K562 (cell line): ENCODE data around the gene LMNTD2. TPM values are rescaled to one million over a fixed set of nuclear protein-coding genes. Genes with fewer than 3 reads are reported as not detected.
A peak's percentile ranks its signal among the peaks of the same experiment; 100 is the strongest.

Experiments
- C11orf30 ChIP-seq: fragments of 450-650 bp; IDR thresholded peaks from 2 replicates; pipeline ENCODE4 v1.6.1; 2016; ENCODE audit warnings: low read depth, mild to moderate bottlenecking
- CEBPB ChIP-seq: fragments of 450-650 bp; IDR thresholded peaks from 2 replicates; pipeline ENCODE4 v1.6.1; 2016; ENCODE audit warnings: missing genetic modification characterization, missing compliant biosample characterization
- CXXC5 ChIP-seq: fragments of 250-450 bp; sonication (Bioruptor Pico); IDR thresholded peaks from 2 replicates; pipeline ENCODE4 v1.8.0; 2022; ENCODE audit warnings: inconsistent platforms, mild to moderate bottlenecking, moderate library complexity
- KAT7 ChIP-seq: sonication (generic); formaldehyde crosslinking; IDR thresholded peaks from 2 replicates; pipeline ENCODE4 v1.8.0; 2022; ENCODE audit warnings: missing genetic modification reagents, mild to moderate bottlenecking, borderline replicate concordance
- MAZ ChIP-seq, 2 experiments: fragments of 450-650 bp in 1 of 2; sonication (generic) in 1 of 2; formaldehyde crosslinking; IDR thresholded peaks in 1 of 2; conservative IDR thresholded peaks in 1 of 2; 2 replicates each; pipeline versions ENCODE4 v1.4.0 to v1.5.0; 2020; ENCODE audit warnings: mild to moderate bottlenecking in 1 of 2, missing genetic modification reagents in 1 of 2
- MYBL2 ChIP-seq, 2 experiments: fragments of 450-650 bp in 1 of 2; sonication (generic) in 1 of 2; formaldehyde crosslinking in 1 of 2; IDR thresholded peaks; 2 replicates each; pipeline versions ENCODE4 v1.6.1 to v1.8.1; 2017 to 2022; ENCODE audit warnings: borderline replicate concordance in 1 of 2, inconsistent platforms in 1 of 2, low read depth in 1 of 2, mild to moderate bottlenecking in 1 of 2, missing genetic modification reagents in 1 of 2, moderate library complexity in 1 of 2
- NFATC3 ChIP-seq: fragments of 450-650 bp; IDR thresholded peaks from 2 replicates; pipeline ENCODE4 v1.6.1; 2017; ENCODE audit warnings: mild to moderate bottlenecking
- PML ChIP-seq: IDR thresholded peaks from 2 replicates; pipeline ENCODE4 v1.6.1; 2012; ENCODE audit warnings: low read length, inconsistent platforms
- POLR2H ChIP-seq: IDR thresholded peaks from 2 replicates; pipeline ENCODE4 v1.6.1; 2016; ENCODE audit warnings: missing genetic modification characterization, low read depth, mild to moderate bottlenecking, control low read depth, missing compliant biosample characterization, moderate library complexity
- PRDM10 ChIP-seq: fragments of 450-650 bp; IDR thresholded peaks from 2 replicates; pipeline ENCODE4 v1.6.1; 2018; ENCODE audit not compliant: partially characterized antibody
- SMAD4 ChIP-seq: fragments of 250-450 bp; sonication (Bioruptor Pico); conservative IDR thresholded peaks from 2 replicates; pipeline ENCODE4 v1.8.0; 2021; ENCODE audit warnings: inconsistent platforms, mild to moderate bottlenecking, moderate library complexity
- ZNF316 ChIP-seq: fragments of 450-650 bp; IDR thresholded peaks from 2 replicates; pipeline ENCODE4 v1.6.1; 2016
- ZNF592 ChIP-seq: fragments of 450-650 bp; IDR thresholded peaks from 2 replicates; pipeline ENCODE4 v1.6.1; 2017; ENCODE audit warnings: antibody characterized with exemption, mild to moderate bottlenecking
- polyA plus RNA-seq, 8 experiments: library from polyadenylated mRNA; depleted of rRNA in 4 of 8; stranded (reverse) in 5 of 8; unstranded in 3 of 8; fragments of >200 nt; fragmentation: Nextera tagmentation in 2 of 8; fragmentation: Illumina TruSeq in 1 of 8; extraction: Ambion mirVana in 2 of 8; extraction: Trizol in 1 of 8; gene quantifications; 2 replicates each; pipeline versions ENCODE4 v1.2.1 to v1.2.3, GENCODE V29; 2011 to 2014; ENCODE audit warnings: inconsistent platforms in 1 of 8, missing spikeins in 1 of 8
- total RNA-seq, 7 experiments: library from RNA; depleted of rRNA in 6 of 7; stranded (reverse); fragments of >200 nt in 6 of 7; fragmentation: Illumina TruSeq in 2 of 7; extraction: Trizol in 2 of 7; gene quantifications; 2 replicates each; pipeline versions ENCODE4 v1.2.1 to v1.2.3, GENCODE V29; 2011 to 2021; ENCODE audit warnings: low replicate concordance in 1 of 7
- TF ChIP-seq, protein P1 (sequence below), 2 experiments: IDR thresholded peaks; 2 replicates each; pipeline ENCODE4 v1.6.1; 2012; ENCODE audit warnings: improper control_type of control experiment in 2 of 2, low read depth in 2 of 2, low read length in 2 of 2, borderline replicate concordance in 1 of 2
- TF ChIP-seq, protein P2 (sequence below), 2 experiments: fragments of 450-650 bp; conservative IDR thresholded peaks; 2 replicates each; pipeline ENCODE4 v1.6.1; 2017; ENCODE audit warnings: mild to moderate bottlenecking in 2 of 2, moderate library complexity in 2 of 2

Gene LMNTD2
- total and polyA plus RNA-seq, 9 of the 15 experiments (the other 6 are each of a cell fraction or from before 2014, with no cell fraction given) = 0.48 to 4.2 (median 1.5) TPM; not detected in 3

GRCh38 chr11:504994-505344 lies 55.6 kb downstream of the LMNTD2 start (continued):
- TF ChIP-seq PRDM10 (peak; percentile 1), POLR2H (tag) (0 out of 2 replicates have a peak, but pooled peaks have one; percentile 35), CXXC5 (0 out of 2 replicates have a peak, but pooled peaks have one; percentile 15), CEBPB (no peak), SMAD4 (CRISPR knock-in tag) (0 out of 2 replicates have a peak, but pooled peaks have one; percentile 16), KAT7 (peak; percentile 5; the same call in 1 of the 2 replicates), PML (0 out of 2 replicates have a peak, but pooled peaks have one; percentile 20), ZNF592 (peak; percentile 74), NFATC3 (0 out of 2 replicates have a peak, but pooled peaks have one; percentile 40), C11orf30 (no peak), MAZ (CRISPR knock-in tag; conservative IDR thresholded peaks at IDR 0.05 in 1 of 2, IDR thresholded peaks at IDR 0.05 in 1 of 2) (no peak), ZNF316 (no peak), MYBL2 (IDR thresholded peaks at IDR 0.05; ENCODE audit: low read depth) (no peak), MYBL2 (CRISPR knock-in tag; IDR thresholded peaks at IDR 0.05; ENCODE audit: borderline replicate concordance) (no peak)
- TF ChIP-seq, protein P1, sequence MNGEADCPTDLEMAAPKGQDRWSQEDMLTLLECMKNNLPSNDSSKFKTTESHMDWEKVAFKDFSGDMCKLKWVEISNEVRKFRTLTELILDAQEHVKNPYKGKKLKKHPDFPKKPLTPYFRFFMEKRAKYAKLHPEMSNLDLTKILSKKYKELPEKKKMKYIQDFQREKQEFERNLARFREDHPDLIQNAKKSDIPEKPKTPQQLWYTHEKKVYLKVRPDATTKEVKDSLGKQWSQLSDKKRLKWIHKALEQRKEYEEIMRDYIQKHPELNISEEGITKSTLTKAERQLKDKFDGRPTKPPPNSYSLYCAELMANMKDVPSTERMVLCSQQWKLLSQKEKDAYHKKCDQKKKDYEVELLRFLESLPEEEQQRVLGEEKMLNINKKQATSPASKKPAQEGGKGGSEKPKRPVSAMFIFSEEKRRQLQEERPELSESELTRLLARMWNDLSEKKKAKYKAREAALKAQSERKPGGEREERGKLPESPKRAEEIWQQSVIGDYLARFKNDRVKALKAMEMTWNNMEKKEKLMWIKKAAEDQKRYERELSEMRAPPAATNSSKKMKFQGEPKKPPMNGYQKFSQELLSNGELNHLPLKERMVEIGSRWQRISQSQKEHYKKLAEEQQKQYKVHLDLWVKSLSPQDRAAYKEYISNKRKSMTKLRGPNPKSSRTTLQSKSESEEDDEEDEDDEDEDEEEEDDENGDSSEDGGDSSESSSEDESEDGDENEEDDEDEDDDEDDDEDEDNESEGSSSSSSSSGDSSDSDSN (IDR thresholded peaks at IDR 0.05; ENCODE audit: borderline replicate concordance in 1 of 2, low read depth in 2 of 2, low read length in 2 of 2) = no peak
- TF ChIP-seq, protein P2, sequence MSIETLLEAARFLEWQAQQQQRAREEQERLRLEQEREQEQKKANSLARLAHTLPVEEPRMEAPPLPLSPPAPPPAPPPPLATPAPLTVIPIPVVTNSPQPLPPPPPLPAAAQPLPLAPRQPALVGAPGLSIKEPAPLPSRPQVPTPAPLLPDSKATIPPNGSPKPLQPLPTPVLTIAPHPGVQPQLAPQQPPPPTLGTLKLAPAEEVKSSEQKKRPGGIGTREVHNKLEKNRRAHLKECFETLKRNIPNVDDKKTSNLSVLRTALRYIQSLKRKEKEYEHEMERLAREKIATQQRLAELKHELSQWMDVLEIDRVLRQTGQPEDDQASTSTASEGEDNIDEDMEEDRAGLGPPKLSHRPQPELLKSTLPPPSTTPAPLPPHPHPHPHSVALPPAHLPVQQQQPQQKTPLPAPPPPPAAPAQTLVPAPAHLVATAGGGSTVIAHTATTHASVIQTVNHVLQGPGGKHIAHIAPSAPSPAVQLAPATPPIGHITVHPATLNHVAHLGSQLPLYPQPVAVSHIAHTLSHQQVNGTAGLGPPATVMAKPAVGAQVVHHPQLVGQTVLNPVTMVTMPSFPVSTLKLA (conservative IDR thresholded peaks at IDR 0.05) = peak in 1 of 2 experiments; percentile 62; a peak in 2 of 4 replicates
